K562 treated with DMSO at 1 percent for 4 hours (cell line): Measurements from ENCODE around the gene KRT28. TPM values are rescaled to one million over a fixed set of nuclear protein-coding genes. Genes with fewer than 3 reads are reported as not detected.

Experiments used
- total RNA-seq: library from RNA; unstranded; fragments of 300-600 nt; gene quantifications from 2 replicates; pipeline ENCODE4 v1.2.3, GENCODE V29; 2022; ENCODE audit not compliant: insufficient read depth

KRT28 gene
- total RNA-seq: not detected in 2 replicates

GRCh38 chr17:40799859-40800258, at the start of gene KRT28:
TSS of gene KRT28 (minus strand) at chr17:40799959. CDS start at chr17:40799893, 66 bp downstream.

GRCh38 chr17:40822132-40822812, 22.5 kb upstream of the KRT28 start, which contains the start of gene KRT10:
TSS of gene KRT10 (minus strand) at chr17:40822614. CDS start at chr17:40822585, 29 bp downstream.

GRCh38 chr17:40782450-40782849, 17.3 kb downstream of the KRT28 start, which contains the start of gene KRT27:
TSS of gene KRT27 (minus strand) at chr17:40782550. CDS start at chr17:40782493, 57 bp downstream.

GRCh38 chr17:40772101-40772500, 27.7 kb downstream of the KRT28 start, which contains the start of gene KRT26:
TSS of gene KRT26 (minus strand) at chr17:40772201. CDS start at chr17:40772113, 88 bp downstream.

GRCh38 chr17:40755231-40755630, 44.5 kb downstream of the KRT28 start, which contains the start of gene KRT25:
TSS of gene KRT25 (minus strand) at chr17:40755331. CDS start at chr17:40755271, 60 bp downstream.

Other genes with a start within 250 kb of the KRT28 start
- gene CCR7, start 234.5 kb downstream of the KRT28 start, total RNA-seq: 0.38 TPM in 1 of 2 replicates, not detected in the other
- 58.8 and 60.4 TPM in 2 replicates for gene SMARCE1, start 152.1 kb downstream of the KRT28 start, total RNA-seq
- gene KRT222, start 134.8 kb downstream of the KRT28 start, total RNA-seq: not detected in 2 replicates
- gene KRT24, start 96.2 kb downstream of the KRT28 start, total RNA-seq: not detected in 2 replicates
- not detected in 2 replicates for gene KRT25, start 44.6 kb downstream of the KRT28 start, total RNA-seq
- gene KRT26, start 27.8 kb downstream of the KRT28 start, total RNA-seq: not detected in 2 replicates
- gene KRT27, start 17.4 kb downstream of the KRT28 start, total RNA-seq: not detected in 2 replicates
- 46.6 and 60.8 TPM in 2 replicates for gene KRT10, start 22.7 kb upstream of the KRT28 start, total RNA-seq
- 5.7 and 8.8 TPM in 2 replicates for gene KRT12, start 67.3 kb upstream of the KRT28 start, total RNA-seq
- gene KRT20, start 85.3 kb upstream of the KRT28 start, total RNA-seq: not detected in 2 replicates
- not detected in 2 replicates for gene KRT23, start 137.7 kb upstream of the KRT28 start, total RNA-seq
- gene KRT39, start 167.0 kb upstream of the KRT28 start, total RNA-seq: not detected in 2 replicates
- gene KRT40, start 184.4 kb upstream of the KRT28 start, total RNA-seq: not detected in 2 replicates
- gene KRTAP3-3, start 194.2 kb upstream of the KRT28 start, total RNA-seq: not detected in 2 replicates
- gene KRTAP3-2, start 199.9 kb upstream of the KRT28 start, total RNA-seq: not detected in 2 replicates
- gene KRTAP3-1, start 209.2 kb upstream of the KRT28 start, total RNA-seq: not detected in 2 replicates
- gene KRTAP1-5, start 227.2 kb upstream of the KRT28 start, total RNA-seq: not detected in 2 replicates
- not detected in 2 replicates for gene KRTAP1-4, start 230.2 kb upstream of the KRT28 start, total RNA-seq
- gene KRTAP1-3, start 234.9 kb upstream of the KRT28 start, total RNA-seq: not detected in 2 replicates
- gene KRTAP1-1, start 241.5 kb upstream of the KRT28 start, total RNA-seq: not detected in 2 replicates
- gene KRTAP2-1, start 247.4 kb upstream of the KRT28 start, total RNA-seq: not detected in 2 replicates